ENCODE measurements around the gene HEXIM2. TPM values are rescaled to one million over a fixed set of nuclear protein-coding genes. Genes with fewer than 3 reads are reported as not detected.

Gene HEXIM2
- total and polyA plus RNA-seq, 2 experiments from 2014 or later: 9.0 to 9.5 TPM

- Mint-ChIP-seq H3K4me3 (no peak overlapping the region), H3K36me3 (ENCODE audit: low read depth) (no peaks in the 10 kb centered on the region), H3K4me1 (peaks cover 15% of the 10 kb centered on the region), H3K27ac (no peak overlapping the region), H3K27me3 (ENCODE audit: insufficient read depth, low read depth, poor library complexity) (peaks cover 7% of the 10 kb centered on the region), H3K9me3 (no peaks in the 10 kb centered on the region)
- Histone ChIP-seq H3K9me2 (ENCODE audit: insufficient read depth) (no peaks in the 10 kb centered on the region), H3K4me3 (no peak overlapping the region), H3F3A (replicated peaks; ENCODE audit: low read depth) (no peaks in the 10 kb centered on the region), H3K79me2 (replicated peaks; ENCODE audit: insufficient read depth) (0 out of 2 replicates have a peak, but pooled peaks cover 2% of the 10 kb centered on the region), H3K27me3 (ENCODE audit: insufficient read depth) (no peaks in the 10 kb centered on the region), H3K4me1 (ENCODE audit: insufficient read depth) (peaks cover 4% of the 10 kb centered on the region; the same call in 1 of the 2 replicates), H3K27ac (ENCODE audit: low read depth) (no peak overlapping the region), H4K20me1 (replicated peaks; ENCODE audit: insufficient read depth) (no peaks in the 10 kb centered on the region), H3K36me3 (ENCODE audit: insufficient read depth) (no peaks in the 10 kb centered on the region), H2AFZ (no peak overlapping the region), H3K4me2 (no peak overlapping the region)
- ATAC-seq (no peak), DNase-seq (ENCODE audit: low spot score) (no peak)
- TF ChIP-seq, protein P1, sequence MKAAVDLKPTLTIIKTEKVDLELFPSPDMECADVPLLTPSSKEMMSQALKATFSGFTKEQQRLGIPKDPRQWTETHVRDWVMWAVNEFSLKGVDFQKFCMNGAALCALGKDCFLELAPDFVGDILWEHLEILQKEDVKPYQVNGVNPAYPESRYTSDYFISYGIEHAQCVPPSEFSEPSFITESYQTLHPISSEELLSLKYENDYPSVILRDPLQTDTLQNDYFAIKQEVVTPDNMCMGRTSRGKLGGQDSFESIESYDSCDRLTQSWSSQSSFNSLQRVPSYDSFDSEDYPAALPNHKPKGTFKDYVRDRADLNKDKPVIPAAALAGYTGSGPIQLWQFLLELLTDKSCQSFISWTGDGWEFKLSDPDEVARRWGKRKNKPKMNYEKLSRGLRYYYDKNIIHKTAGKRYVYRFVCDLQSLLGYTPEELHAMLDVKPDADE (IDR thresholded peaks at IDR 0.05): no peak
- TF ChIP-seq, protein P2, sequence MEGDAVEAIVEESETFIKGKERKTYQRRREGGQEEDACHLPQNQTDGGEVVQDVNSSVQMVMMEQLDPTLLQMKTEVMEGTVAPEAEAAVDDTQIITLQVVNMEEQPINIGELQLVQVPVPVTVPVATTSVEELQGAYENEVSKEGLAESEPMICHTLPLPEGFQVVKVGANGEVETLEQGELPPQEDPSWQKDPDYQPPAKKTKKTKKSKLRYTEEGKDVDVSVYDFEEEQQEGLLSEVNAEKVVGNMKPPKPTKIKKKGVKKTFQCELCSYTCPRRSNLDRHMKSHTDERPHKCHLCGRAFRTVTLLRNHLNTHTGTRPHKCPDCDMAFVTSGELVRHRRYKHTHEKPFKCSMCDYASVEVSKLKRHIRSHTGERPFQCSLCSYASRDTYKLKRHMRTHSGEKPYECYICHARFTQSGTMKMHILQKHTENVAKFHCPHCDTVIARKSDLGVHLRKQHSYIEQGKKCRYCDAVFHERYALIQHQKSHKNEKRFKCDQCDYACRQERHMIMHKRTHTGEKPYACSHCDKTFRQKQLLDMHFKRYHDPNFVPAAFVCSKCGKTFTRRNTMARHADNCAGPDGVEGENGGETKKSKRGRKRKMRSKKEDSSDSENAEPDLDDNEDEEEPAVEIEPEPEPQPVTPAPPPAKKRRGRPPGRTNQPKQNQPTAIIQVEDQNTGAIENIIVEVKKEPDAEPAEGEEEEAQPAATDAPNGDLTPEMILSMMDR (conservative IDR thresholded peaks at IDR 0.05; ENCODE audit: low read depth in 2 of 2): no peak
- no peak for TF ChIP-seq STAT1 (IDR thresholded peaks at IDR 0.05; ENCODE audit: unreplicated experiment)
- no peak for TF ChIP-seq REST (IDR thresholded peaks at IDR 0.05; ENCODE audit: unreplicated experiment)
- TF ChIP-seq ZNF462 (CRISPR knock-in tag; IDR thresholded peaks at IDR 0.05): no peak
- no peak for TF ChIP-seq NANOG (IDR thresholded peaks at IDR 0.05; ENCODE audit: borderline replicate concordance)
- no peak for TF ChIP-seq ZNF331 (CRISPR knock-in tag; IDR thresholded peaks at IDR 0.05; ENCODE audit: low read depth)
- TF ChIP-seq EZH2 (IDR thresholded peaks at IDR 0.05; ENCODE audit: low read depth, unreplicated experiment): no peak
- TF ChIP-seq CREB1 (CRISPR knock-in tag; IDR thresholded peaks at IDR 0.05; ENCODE audit: low read depth): no peak
- no peak for TF ChIP-seq ZNF114 (CRISPR knock-in tag; IDR thresholded peaks at IDR 0.05)
- no peak for TF ChIP-seq EZH2phosphoT487 (IDR thresholded peaks at IDR 0.05; ENCODE audit: unreplicated experiment)
- no peak for TF ChIP-seq POLR2AphosphoS5 (IDR thresholded peaks at IDR 0.05; ENCODE audit: low read depth)
- TF ChIP-seq JUNB (IDR thresholded peaks at IDR 0.05; ENCODE audit: unreplicated experiment): no peak
These were observed 41.7 kb upstream of the HEXIM2 start for GRCh38 chr17:45119964-45120363.

Measured in GM23338 (cell line).